Fibroblast of mammary gland (primary cell): ENCODE measurements around the gene RASSF7.

ENCODE experiments used
- DNase-seq: peaks from one replicate; pipeline ENCODE4 v3.0.0-alpha.2; 2010; ENCODE audit warnings: low read depth
- H3K4me3 ChIP-seq: 2 replicates; pipeline ENCODE4 v1.5.1; 2011; ENCODE audit warnings: low read depth, mild to moderate bottlenecking, low read length, moderate library complexity; ENCODE audit not compliant: control insufficient read depth
- CTCF ChIP-seq: conservative IDR thresholded peaks from 2 replicates; pipeline ENCODE4 v1.5.1; 2011; ENCODE audit warnings: low read depth, low read length, inconsistent platforms; ENCODE audit not compliant: control insufficient read depth, insufficient read depth

The RASSF7 gene

GRCh38 chr11:563812-564578, 3.2 kb downstream of the RASSF7 start:
- DNase-seq: no peak
- no peak overlapping the region for H3K4me3 ChIP-seq
- no peak for TF ChIP-seq CTCF

GRCh38 chr11:565921-566509, 5.2 kb downstream of the RASSF7 start:
- H3K4me3 ChIP-seq: no peak overlapping the region
- no peak for DNase-seq
- no peak for TF ChIP-seq CTCF

GRCh38 chr11:567011-567628, 6.3 kb downstream of the RASSF7 start:
- no peak overlapping the region for H3K4me3 ChIP-seq
- TF ChIP-seq CTCF: no peak
- no peak for DNase-seq

- no peak for DNase-seq
- peak overlapping the region; percentile 37 for H3K4me3 ChIP-seq
- TF ChIP-seq CTCF: no peak
These were observed 7.0 kb downstream of the RASSF7 start for GRCh38 chr11:567629-568292.

- no peak for TF ChIP-seq CTCF
- DNase-seq: peak; percentile 78
- H3K4me3 ChIP-seq: peak overlapping the region; percentile 40
These were observed 7.8 kb downstream of the RASSF7 start for GRCh38 chr11:568306-569157.
